GM10248 (cell line): ENCODE data around the gene CDCA4.

ENCODE experiments used
- CTCF ChIA-PET: fragments of 300-600 bp; sonication (Branson Sonifier 250); formaldehyde crosslinking; extraction: SDS; loops from one replicate; lab custom pipeline; 2021; ENCODE audit warnings: antibody characterized with exemption; lab: Yijun Ruan, JAX
- POLR2A ChIA-PET: fragments of 350-650 bp; sonication (Branson Sonifier 250); formaldehyde crosslinking; extraction: SDS; loops from one replicate; lab custom pipeline; 2020; ENCODE audit warnings: antibody characterized with exemption; lab: Yijun Ruan, JAX
- DNase-seq: peaks from one replicate; pipeline ENCODE4 v3.0.0; 2012; ENCODE audit errors: extremely low spot score
- TF ChIP-seq, protein P1 (sequence below): IDR thresholded peaks from 2 replicates; pipeline ENCODE4 v1.5.1; 2012; ENCODE audit warnings: mild to moderate bottlenecking, low read depth; ENCODE audit errors: extremely low read depth, missing control alignments, control extremely low read depth

The CDCA4 gene

DNA sequence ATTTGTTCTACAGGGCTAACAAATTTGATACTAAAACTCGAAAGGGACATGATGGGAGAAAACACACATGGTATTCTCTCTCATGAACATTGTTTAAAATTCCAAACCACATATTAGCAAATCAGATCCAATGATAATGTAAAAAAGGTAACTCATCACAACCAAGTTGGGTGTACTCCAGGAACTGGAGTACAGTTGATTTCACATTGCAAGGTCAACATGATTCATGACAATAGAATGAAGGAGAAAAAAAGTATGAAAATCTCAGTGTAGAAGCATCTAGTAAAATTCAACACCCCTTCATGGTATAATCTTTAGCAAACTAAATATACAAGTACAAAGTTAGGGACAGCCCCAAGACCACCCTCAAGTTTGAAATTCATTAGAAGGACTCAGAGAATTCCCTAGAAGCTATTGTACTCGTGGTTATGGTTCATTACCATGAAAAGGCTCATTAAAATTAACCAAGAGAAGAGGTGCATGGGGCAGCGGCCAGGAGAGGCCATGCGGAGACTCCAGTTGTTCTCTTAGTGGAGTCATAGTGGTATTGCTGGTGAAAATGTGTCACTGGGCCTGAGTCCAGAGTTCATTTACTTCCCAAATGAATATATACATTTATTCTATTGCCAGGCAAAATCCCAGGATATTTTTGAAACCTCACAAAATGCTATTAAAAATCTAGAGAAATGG lies 3.1 kb upstream of the CDCA4 start:
- DNase-seq = no peak
- CTCF ChIA-PET = no interaction called here
- TF ChIP-seq, protein P1, sequence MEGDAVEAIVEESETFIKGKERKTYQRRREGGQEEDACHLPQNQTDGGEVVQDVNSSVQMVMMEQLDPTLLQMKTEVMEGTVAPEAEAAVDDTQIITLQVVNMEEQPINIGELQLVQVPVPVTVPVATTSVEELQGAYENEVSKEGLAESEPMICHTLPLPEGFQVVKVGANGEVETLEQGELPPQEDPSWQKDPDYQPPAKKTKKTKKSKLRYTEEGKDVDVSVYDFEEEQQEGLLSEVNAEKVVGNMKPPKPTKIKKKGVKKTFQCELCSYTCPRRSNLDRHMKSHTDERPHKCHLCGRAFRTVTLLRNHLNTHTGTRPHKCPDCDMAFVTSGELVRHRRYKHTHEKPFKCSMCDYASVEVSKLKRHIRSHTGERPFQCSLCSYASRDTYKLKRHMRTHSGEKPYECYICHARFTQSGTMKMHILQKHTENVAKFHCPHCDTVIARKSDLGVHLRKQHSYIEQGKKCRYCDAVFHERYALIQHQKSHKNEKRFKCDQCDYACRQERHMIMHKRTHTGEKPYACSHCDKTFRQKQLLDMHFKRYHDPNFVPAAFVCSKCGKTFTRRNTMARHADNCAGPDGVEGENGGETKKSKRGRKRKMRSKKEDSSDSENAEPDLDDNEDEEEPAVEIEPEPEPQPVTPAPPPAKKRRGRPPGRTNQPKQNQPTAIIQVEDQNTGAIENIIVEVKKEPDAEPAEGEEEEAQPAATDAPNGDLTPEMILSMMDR = no peak
- POLR2A ChIA-PET = no interaction called here

- CTCF ChIA-PET = interaction anchor here (1.0 kb wide), 2 partner anchors 22 to 23 kb away, joined by 3 read pairs; no protein-coding TSS in a partner anchor
- no peak for DNase-seq
- POLR2A ChIA-PET = no interaction called here
- TF ChIP-seq, protein P1 = no peak
These were observed 2.3 kb upstream of the CDCA4 start for GRCh38 chr14:105023144-105023543.

- ChIA-PET POLR2A (no interaction called here), CTCF (interaction anchor here (1.0 to 4.9 kb wide), 2 partner anchors 23 kb away, joined by 3 to 30 read pairs; no protein-coding TSS in a partner anchor)
- TF ChIP-seq, protein P1 = no peak
- DNase-seq = no peak
These were observed 1.4 kb upstream of the CDCA4 start for GRCh38 chr14:105022276-105022670.

DNA sequence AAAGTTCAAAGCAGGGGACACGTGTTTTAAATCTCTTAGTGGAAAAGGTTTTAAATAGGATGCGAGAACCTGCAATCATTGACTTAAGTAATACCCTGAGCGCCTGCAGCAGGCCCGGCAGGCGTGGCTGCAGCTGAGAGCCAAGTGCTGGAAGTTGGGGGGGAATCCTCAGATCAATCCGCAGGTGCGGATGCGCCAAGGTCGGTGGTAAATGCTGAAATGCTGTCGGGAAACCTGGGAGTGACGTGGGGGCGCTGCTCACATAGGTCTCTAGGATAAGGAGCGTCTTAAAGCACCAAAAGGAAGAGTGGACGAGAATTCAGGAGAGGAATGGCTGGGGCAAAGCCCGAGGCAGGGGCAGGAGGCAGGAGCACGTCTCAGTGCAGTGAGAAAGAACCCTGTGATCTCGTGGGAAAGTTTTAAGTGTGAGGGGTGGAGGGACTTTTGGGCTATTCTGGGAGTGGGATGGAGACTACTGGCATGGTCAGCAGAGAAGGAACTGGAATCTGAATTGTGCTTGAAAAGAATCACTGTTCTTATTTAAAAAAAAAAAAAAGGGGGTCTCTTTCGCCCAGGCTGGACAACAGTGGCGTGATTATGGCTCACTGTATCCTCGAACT lies 883 bp upstream of the CDCA4 start:
- ChIA-PET POLR2A (interaction anchor here (0.6 kb wide), 1 partner anchor 36 kb away, joined by 3 read pairs; no protein-coding TSS in a partner anchor), CTCF (interaction anchor here (0.8 to 4.9 kb wide), 4 partner anchors 9 to 23 kb away, joined by 3 to 30 read pairs (median 4); no protein-coding TSS in a partner anchor)
- no peak for DNase-seq
- TF ChIP-seq, protein P1 = peak; percentile 33

- TF ChIP-seq, protein P1 = no peak
- DNase-seq = peak; percentile 57
- ChIA-PET POLR2A (interaction anchor here (0.6 to 0.8 kb wide), 3 partner anchors 21 to 51 kb away, joined by 3 to 4 read pairs (median 3); no protein-coding TSS in a partner anchor), CTCF (interaction anchor here (0.9 to 4.9 kb wide), 10 partner anchors 9 to 70 kb away, joined by 3 to 30 read pairs (median 4); no protein-coding TSS in a partner anchor)
These were observed 745 bp downstream of the CDCA4 start for GRCh38 chr14:105019861-105020814.
